WTC11 (cell line): Measurements from ENCODE around the gene SNAP25.

Source experiments
- ESRRA ChIP-seq: sonication (generic); formaldehyde crosslinking; IDR thresholded peaks from 2 replicates; pipeline ENCODE4 v1.8.1; 2022; ENCODE audit warnings: mild to moderate bottlenecking, missing genetic modification reagents, borderline replicate concordance
- KAT7 ChIP-seq: sonication (generic); formaldehyde crosslinking; IDR thresholded peaks from 2 replicates; pipeline ENCODE4 v1.8.1; 2023; ENCODE audit warnings: missing genetic modification reagents, mild to moderate bottlenecking, borderline replicate concordance

DNA sequence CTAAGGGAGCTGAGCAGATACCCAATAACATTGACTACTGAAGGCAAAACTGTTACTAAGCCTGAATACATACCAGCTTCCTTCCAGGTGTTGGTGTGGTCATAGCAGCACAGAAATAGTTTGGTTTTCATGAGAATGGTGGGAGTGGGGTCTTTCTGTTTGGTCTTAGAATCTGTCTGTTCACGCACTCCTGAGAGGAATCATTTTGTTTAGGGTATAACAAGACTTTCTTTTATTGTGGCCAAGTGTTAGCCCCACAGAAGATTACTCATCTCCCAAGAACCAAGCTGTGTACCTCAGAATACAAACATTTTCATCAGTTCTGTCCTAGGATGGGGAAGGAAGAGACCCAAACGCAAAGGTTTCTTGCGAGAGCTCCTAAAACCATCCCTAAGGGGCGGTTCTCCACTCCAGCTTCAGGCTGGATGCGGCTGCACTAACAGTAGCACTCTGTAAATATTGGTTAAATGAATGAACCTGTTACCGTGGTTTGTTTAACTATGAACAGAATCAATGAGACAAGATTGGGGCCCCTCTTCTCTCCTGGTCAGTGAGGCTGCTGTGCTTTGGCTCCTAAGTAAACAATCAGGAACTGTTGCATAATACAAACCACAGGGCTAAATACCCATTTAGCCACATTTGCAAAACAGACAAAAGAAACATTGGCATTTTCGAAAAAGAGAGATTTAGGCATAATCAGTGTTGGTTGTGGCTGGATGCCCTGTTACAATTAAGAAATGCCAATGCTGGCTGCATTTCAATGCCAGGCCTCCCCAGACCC lies 44.9 kb downstream of the SNAP25 start:
- TF ChIP-seq KAT7 (CRISPR knock-in tag) (no peak), ESRRA (no peak)
